Kidney (tissue), 14 donors: ENCODE data around the gene SMAGP. TPM values are rescaled to one million over a fixed set of nuclear protein-coding genes. Genes with fewer than 3 reads are reported as not detected.
A peak's percentile ranks its signal among the peaks of the same experiment; 100 is the strongest.

ENCODE experiments used
- DNase-seq, 5 donors: peaks; one replicate each; pipeline ENCODE4 v3.0.0-alpha.2; 2013 to 2020
- FAIRE-seq: peaks from 2 replicates; lab custom pipeline; 2012; peaks lifted over from hg19 to GRCh38; lab: Jason Lieb, UNC
- H3K27ac ChIP-seq, 2 donors: one replicate each; pipeline ENCODE4 v1.7.0; 2013; ENCODE audit warnings: low read depth in 2 of 2, low read length in 2 of 2, inconsistent platforms in 1 of 2
- H3K27me3 ChIP-seq: one replicate; pipeline ENCODE4 v1.7.1; 2013; ENCODE audit warnings: low read length, inconsistent platforms; ENCODE audit not compliant: control insufficient read depth, insufficient read depth
- H3K36me3 ChIP-seq, 3 donors: one replicate each; pipeline versions ENCODE4 v1.7.0 to v1.7.1; 2013; ENCODE audit warnings: low read length in 3 of 3, control low read depth in 1 of 3, inconsistent platforms in 1 of 3; ENCODE audit not compliant: insufficient read depth in 3 of 3, control insufficient read depth in 2 of 3
- H3K4me1 ChIP-seq, 3 donors: one replicate each; pipeline versions ENCODE4 v1.7.0 to v1.7.1; 2013; ENCODE audit warnings: low read length in 3 of 3, inconsistent platforms in 1 of 3, low read depth in 1 of 3; ENCODE audit not compliant: control insufficient read depth in 2 of 3, insufficient read depth in 2 of 3
- H3K4me3 ChIP-seq, 3 donors: one replicate each; pipeline versions ENCODE4 v1.7.0 to v1.8.1; 2013; ENCODE audit warnings: low read length in 3 of 3, control low read depth in 1 of 3, inconsistent platforms in 1 of 3
- H3K9ac ChIP-seq, 3 donors: one replicate each; pipeline versions ENCODE4 v1.7.0 to v1.7.1; 2013; ENCODE audit warnings: low read length in 3 of 3, control low read depth in 1 of 3, inconsistent platforms in 1 of 3
- H3K9me3 ChIP-seq, 3 donors: one replicate each; pipeline versions ENCODE4 v1.7.0 to v1.7.1; 2013; ENCODE audit warnings: low read length in 3 of 3, control low read depth in 1 of 3, inconsistent platforms in 1 of 3; ENCODE audit not compliant: control insufficient read depth in 2 of 3, insufficient read depth in 1 of 3
- intact Hi-C: fragments of 100-400 bp; cut with DNase I; formaldehyde crosslinking; loops from one replicate; pipeline ENCODE4 v1.11.1; 2022
- polyA plus RNA-seq: library from polyadenylated mRNA; stranded (reverse); fragments of 350-450 nt; fragmentation: Illumina TruSeq; extraction: RNeasy Lipid Tissue Mini Kit (QIAGEN cat#74804); gene quantifications from one replicate; pipeline ENCODE4 v1.2.3, GENCODE V29; 2014; ENCODE audit warnings: low read depth, low replicate concordance; ENCODE audit not compliant: insufficient read depth
- total RNA-seq: library from RNA; stranded (reverse); fragmentation: NEBNext Ultra II Directional; extraction: Animal tissue kit (Norgen Biotek cat#: 25700); gene quantifications from one replicate; pipeline ENCODE4 v1.2.1, GENCODE V29; 2021
- TF ChIP-seq, protein P1 (sequence below): IDR thresholded peaks from 3 replicates; pipeline ENCODE4 v1.5.1; 2012; ENCODE audit warnings: mild to moderate bottlenecking, moderate library complexity, borderline replicate concordance; ENCODE audit not compliant: insufficient read depth; ENCODE audit errors: extremely low read depth
- donor health status: control.
- donor health status: control.
- donor health status: control.
- donor health status: control.
- donor health status: control.
- donor health status: DM: yes; HTN: yes; CAD: no.
- donor health status: Normal renal cell carcinoma (clear cell type).

SMAGP gene
- total and polyA plus RNA-seq, 2 donors from 2014 or later: 22.8 to 28.5 TPM

DNA sequence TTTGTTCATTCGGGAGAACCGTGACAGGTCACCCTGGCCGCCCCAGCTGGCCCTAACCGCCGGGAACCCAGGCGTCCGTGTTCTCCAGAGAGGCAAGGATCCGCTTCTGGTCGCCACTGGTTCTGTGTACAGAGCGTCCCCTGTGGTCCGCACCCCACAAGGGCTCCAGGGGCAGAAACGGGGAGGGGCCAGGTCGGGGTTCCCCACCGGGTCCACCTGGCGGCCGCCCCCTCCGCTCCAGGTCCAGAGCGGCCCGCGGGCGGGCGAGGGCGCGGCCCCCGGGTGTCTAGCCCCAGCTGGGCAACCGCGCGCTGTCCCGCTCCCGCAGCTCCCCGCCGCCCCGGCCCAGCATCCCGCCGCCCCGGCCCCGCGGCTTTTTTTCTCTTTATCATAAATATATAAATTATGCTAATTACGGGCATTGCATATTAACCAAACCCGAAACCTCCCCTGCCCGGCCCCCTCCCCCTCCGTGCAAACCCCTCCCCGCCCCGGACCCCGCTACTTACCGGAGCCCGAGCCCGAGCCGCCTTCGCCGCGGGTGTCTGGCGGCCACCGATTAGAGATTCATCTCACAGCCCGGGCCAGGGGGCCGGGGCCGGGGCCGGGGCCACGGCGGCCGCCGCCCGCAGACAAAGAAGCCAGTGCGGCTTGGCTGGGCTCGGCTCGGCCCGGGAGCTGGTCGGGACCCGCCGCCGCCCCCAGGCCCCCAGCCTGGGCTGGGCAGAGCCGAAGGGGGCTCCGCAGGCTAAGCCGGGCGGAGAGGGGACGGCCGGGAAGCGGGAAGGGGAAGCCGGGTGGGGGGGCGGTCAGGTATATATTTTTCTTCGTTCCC, 52.9 kb downstream of the SMAGP start:
- no peaks in the 10 kb centered on the region for H3K27me3 ChIP-seq
- H3K4me3 ChIP-seq: peak overlapping the region in 2 of 3 donors; percentile 61 to 86
- intact Hi-C loops: no loop called here
- peak overlapping the region; percentile 91 to 95 for H3K27ac ChIP-seq
- no peak for FAIRE-seq
- H3K9me3 ChIP-seq: no peaks in the 10 kb centered on the region
- peak overlapping the region in 2 of 3 donors; percentile 75 to 77 for H3K9ac ChIP-seq
- TF ChIP-seq, protein P1, sequence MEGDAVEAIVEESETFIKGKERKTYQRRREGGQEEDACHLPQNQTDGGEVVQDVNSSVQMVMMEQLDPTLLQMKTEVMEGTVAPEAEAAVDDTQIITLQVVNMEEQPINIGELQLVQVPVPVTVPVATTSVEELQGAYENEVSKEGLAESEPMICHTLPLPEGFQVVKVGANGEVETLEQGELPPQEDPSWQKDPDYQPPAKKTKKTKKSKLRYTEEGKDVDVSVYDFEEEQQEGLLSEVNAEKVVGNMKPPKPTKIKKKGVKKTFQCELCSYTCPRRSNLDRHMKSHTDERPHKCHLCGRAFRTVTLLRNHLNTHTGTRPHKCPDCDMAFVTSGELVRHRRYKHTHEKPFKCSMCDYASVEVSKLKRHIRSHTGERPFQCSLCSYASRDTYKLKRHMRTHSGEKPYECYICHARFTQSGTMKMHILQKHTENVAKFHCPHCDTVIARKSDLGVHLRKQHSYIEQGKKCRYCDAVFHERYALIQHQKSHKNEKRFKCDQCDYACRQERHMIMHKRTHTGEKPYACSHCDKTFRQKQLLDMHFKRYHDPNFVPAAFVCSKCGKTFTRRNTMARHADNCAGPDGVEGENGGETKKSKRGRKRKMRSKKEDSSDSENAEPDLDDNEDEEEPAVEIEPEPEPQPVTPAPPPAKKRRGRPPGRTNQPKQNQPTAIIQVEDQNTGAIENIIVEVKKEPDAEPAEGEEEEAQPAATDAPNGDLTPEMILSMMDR: peak; percentile 14
- peak; percentile 43 to 90 (median 79) for DNase-seq
- H3K4me1 ChIP-seq: peaks cover 2 to 18% (median 8%) of the 10 kb centered on the region in 3 donors
- no peaks in the 10 kb centered on the region for H3K36me3 ChIP-seq

DNA sequence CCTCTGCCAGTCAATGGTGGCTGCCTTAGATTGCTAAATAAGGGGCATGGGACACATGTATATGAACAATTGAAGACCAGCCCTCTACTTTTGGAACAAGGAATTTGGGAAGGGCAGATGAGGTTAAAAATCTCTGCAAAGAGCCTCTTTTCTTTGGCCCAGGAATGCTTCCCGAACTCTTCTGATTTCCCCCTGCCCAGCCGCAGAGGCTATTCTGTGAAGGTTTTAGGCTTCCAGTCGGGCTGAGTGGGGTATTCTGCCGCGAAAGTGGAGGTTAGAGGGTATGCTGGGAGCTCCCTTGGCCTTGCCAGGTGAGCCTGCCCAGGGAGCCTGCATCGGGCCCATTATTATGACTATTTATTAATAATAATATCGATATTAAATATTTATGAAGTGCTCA, 53.6 kb downstream of the SMAGP start:
- no peak for FAIRE-seq

DNA sequence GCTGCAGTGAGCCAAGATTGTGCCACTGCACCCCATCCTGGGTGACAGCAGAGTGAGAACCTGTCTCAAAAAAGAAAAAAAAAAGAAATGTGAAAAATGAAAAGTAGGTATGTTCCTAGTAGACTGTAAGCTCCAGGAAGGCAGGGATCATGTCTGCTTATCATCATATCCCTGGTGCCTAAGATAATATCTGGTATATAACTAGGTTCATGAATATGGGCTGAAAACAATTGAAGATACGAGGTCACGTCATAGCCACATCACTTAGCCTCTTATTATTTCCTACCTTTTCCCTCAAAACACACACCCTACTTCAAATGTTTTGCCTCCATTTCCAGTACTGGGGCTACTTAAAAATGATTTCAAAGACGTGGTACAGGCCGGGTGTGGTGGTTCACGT, 55.3 kb downstream of the SMAGP start:
- FAIRE-seq: no peak
- no peaks in the 10 kb centered on the region for H3K9me3 ChIP-seq
- intact Hi-C loops: no loop called here
- H3K4me1 ChIP-seq: peaks cover 2 to 18% (median 7%) of the 10 kb centered on the region in 3 donors
- H3K9ac ChIP-seq: no peak overlapping the region
- H3K27ac ChIP-seq: no peak overlapping the region
- TF ChIP-seq, protein P1: no peak
- no peak overlapping the region for H3K4me3 ChIP-seq
- H3K36me3 ChIP-seq: no peaks in the 10 kb centered on the region
- DNase-seq: no peak
- H3K27me3 ChIP-seq: no peaks in the 10 kb centered on the region

More for the DNA sequence above, 53.6 kb downstream of the SMAGP start:
- H3K9me3 ChIP-seq: no peaks in the 10 kb centered on the region
- H3K9ac ChIP-seq: peak overlapping the region in 2 of 3 donors; percentile 75 to 77
- peak overlapping the region; percentile 63 to 95 for H3K27ac ChIP-seq
- peaks cover 2 to 18% (median 7%) of the 10 kb centered on the region in 3 donors for H3K4me1 ChIP-seq
- peak overlapping the region in 2 of 3 donors; percentile 61 to 70 for H3K4me3 ChIP-seq
- TF ChIP-seq, protein P1: no peak
- no peaks in the 10 kb centered on the region for H3K36me3 ChIP-seq
- no peak for DNase-seq
- no peaks in the 10 kb centered on the region for H3K27me3 ChIP-seq
- intact Hi-C loops: no loop called here
